ENCODE data around the gene SPOCK1. TPM values are rescaled to one million over a fixed set of nuclear protein-coding genes. Genes with fewer than 3 reads are reported as not detected.

SPOCK1 gene
- total and polyA plus RNA-seq, 2 experiments from 2014 or later, result 8.2 to 10.5 TPM

DNA sequence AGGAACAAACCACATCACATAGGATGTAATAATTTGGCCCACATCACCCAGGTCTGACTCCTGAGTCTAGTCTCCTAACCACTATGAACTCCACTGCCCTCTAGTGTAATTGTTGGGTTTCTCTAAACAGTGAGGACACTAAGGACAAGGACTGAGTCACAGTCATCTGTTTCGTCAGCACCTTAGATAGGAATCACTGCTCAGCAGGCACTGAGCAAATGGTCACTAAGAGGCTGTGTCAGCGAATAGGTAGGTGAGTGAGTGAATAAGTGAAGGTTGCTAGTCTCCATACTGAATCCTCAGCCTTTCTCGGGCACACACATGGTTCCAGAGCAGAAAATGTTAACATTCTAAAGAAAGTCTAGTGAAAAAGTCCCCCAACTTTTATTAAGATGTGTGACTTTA, 278.6 kb downstream of the SPOCK1 start:
- Histone ChIP-seq H3K27ac (ENCODE audit: low read depth) (no peak overlapping the region), H3K36me3 (ENCODE audit: insufficient read depth) (no peaks in the 10 kb centered on the region), H3K4me2 (no peak overlapping the region), H3K9me2 (ENCODE audit: insufficient read depth) (no peaks in the 10 kb centered on the region), H4K20me1 (replicated peaks; ENCODE audit: insufficient read depth) (no peaks in the 10 kb centered on the region), H3K27me3 (ENCODE audit: insufficient read depth) (no peaks in the 10 kb centered on the region), H3K4me1 (ENCODE audit: insufficient read depth) (no peaks in the 10 kb centered on the region), H3K79me2 (replicated peaks; ENCODE audit: insufficient read depth) (no peaks in the 10 kb centered on the region), H3K4me3 (no peak overlapping the region), H3F3A (replicated peaks; ENCODE audit: low read depth) (no peaks in the 10 kb centered on the region), H2AFZ (no peak overlapping the region)
- no peaks in the 10 kb centered on the region for H3K4me1 Mint-ChIP-seq
- no peaks in the 10 kb centered on the region for H3K9me3 Mint-ChIP-seq
- H3K27me3 Mint-ChIP-seq (ENCODE audit: insufficient read depth, low read depth, poor library complexity), result no peaks in the 10 kb centered on the region
- H3K36me3 Mint-ChIP-seq (ENCODE audit: low read depth), result no peaks in the 10 kb centered on the region
- ATAC-seq (peak; percentile 99), DNase-seq (ENCODE audit: low spot score) (peak; percentile 76)
- H3K4me3 Mint-ChIP-seq, result no peak overlapping the region
- TF ChIP-seq, protein P1, sequence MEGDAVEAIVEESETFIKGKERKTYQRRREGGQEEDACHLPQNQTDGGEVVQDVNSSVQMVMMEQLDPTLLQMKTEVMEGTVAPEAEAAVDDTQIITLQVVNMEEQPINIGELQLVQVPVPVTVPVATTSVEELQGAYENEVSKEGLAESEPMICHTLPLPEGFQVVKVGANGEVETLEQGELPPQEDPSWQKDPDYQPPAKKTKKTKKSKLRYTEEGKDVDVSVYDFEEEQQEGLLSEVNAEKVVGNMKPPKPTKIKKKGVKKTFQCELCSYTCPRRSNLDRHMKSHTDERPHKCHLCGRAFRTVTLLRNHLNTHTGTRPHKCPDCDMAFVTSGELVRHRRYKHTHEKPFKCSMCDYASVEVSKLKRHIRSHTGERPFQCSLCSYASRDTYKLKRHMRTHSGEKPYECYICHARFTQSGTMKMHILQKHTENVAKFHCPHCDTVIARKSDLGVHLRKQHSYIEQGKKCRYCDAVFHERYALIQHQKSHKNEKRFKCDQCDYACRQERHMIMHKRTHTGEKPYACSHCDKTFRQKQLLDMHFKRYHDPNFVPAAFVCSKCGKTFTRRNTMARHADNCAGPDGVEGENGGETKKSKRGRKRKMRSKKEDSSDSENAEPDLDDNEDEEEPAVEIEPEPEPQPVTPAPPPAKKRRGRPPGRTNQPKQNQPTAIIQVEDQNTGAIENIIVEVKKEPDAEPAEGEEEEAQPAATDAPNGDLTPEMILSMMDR (conservative IDR thresholded peaks at IDR 0.05; ENCODE audit: low read depth in 2 of 2), result peak; percentile 61 to 82
- TF ChIP-seq ZNF114 (CRISPR knock-in tag; IDR thresholded peaks at IDR 0.05) (no peak), ZNF331 (CRISPR knock-in tag; IDR thresholded peaks at IDR 0.05; ENCODE audit: low read depth) (no peak), EZH2phosphoT487 (IDR thresholded peaks at IDR 0.05; ENCODE audit: unreplicated experiment) (no peak), EZH2 (IDR thresholded peaks at IDR 0.05; ENCODE audit: low read depth, unreplicated experiment) (no peak), JUNB (IDR thresholded peaks at IDR 0.05; ENCODE audit: unreplicated experiment) (no peak), CREB1 (CRISPR knock-in tag; IDR thresholded peaks at IDR 0.05; ENCODE audit: low read depth) (peak; percentile 16; the same call in 1 of the 2 replicates)
- no peak overlapping the region for H3K27ac Mint-ChIP-seq

DNA sequence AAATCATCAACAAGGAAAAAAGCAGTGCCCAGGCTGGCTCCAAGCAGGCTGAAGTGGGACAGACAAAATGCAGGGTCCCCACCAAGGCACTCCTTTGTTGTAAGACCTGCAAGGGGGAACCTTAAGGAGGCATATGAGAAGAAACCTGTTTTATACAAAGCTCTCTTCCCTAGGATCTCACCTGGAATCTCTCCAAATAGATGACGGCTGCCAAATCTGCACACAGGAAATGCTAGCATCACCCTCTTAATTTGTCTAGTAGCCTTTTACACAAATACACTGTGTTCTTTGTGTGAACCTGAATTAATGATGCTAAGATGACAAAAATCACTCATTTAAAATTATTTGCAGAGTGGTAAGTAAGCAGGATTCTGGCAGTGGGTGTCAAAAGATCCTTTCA, 280.2 kb downstream of the SPOCK1 start:
- no peaks in the 10 kb centered on the region for H3K79me2 ChIP-seq (replicated peaks; ENCODE audit: insufficient read depth)
- no peaks in the 10 kb centered on the region for H3K27me3 ChIP-seq (ENCODE audit: insufficient read depth)
- Mint-ChIP-seq H3K4me1 (no peaks in the 10 kb centered on the region), H3K27ac (no peak overlapping the region), H3K4me3 (no peak overlapping the region), H3K36me3 (ENCODE audit: low read depth) (no peaks in the 10 kb centered on the region), H3K9me3 (no peaks in the 10 kb centered on the region), H3K27me3 (ENCODE audit: insufficient read depth, low read depth, poor library complexity) (no peaks in the 10 kb centered on the region)
- no peaks in the 10 kb centered on the region for H3K36me3 ChIP-seq (ENCODE audit: insufficient read depth)
- no peaks in the 10 kb centered on the region for H4K20me1 ChIP-seq (replicated peaks; ENCODE audit: insufficient read depth)
- no peak overlapping the region for H3K4me2 ChIP-seq
- TF ChIP-seq EZH2phosphoT487 (IDR thresholded peaks at IDR 0.05; ENCODE audit: unreplicated experiment), result no peak
- TF ChIP-seq, protein P1 (conservative IDR thresholded peaks at IDR 0.05; ENCODE audit: low read depth in 2 of 2), result no peak
- no peaks in the 10 kb centered on the region for H3K4me1 ChIP-seq (ENCODE audit: insufficient read depth)
- no peak overlapping the region for H2AFZ ChIP-seq
- no peaks in the 10 kb centered on the region for H3K9me2 ChIP-seq (ENCODE audit: insufficient read depth)
- no peaks in the 10 kb centered on the region for H3F3A ChIP-seq (replicated peaks; ENCODE audit: low read depth)
- H3K27ac ChIP-seq (ENCODE audit: low read depth), result no peak overlapping the region
- no peak overlapping the region for H3K4me3 ChIP-seq
- ATAC-seq, result no peak
- DNase-seq (ENCODE audit: low spot score), result no peak

All from GM23338 (cell line).